Measurements from ENCODE around the gene ICAM2.

DNA sequence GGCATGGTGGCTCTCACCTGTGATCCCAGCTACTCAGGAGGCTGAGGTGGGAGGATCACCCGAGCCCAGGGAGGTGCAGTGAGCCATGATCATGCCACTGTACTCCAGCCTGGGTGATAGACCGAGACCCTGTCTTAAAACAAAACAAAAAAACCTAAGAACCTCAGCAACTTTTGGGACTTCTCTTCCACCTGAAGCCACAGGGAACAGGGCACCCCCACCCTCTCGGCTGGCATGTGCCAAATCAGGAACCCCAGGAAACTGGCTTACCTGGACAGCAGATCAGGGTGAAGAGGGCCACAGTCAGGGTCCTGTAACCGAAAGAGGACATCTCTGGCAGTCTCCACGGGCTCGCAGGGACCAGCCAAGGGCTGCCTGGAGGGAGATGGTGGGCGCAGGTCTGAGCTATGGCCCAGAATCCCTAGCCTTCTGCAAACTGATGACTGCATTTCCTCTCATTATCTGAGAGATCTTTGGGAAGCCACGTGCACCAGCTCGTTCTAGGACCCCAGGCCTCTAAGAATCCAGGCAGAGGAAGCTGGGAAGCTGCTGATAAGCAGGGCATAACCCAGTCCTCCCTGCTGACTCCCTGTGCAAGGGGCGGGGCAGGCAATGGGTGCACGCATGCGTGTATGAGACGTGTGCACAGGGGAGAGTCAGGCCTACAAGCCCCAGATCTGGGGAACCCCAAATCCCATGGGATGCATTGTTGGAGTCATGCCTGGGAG lies 13.9 kb downstream of the ICAM2 start:
- TF ChIP-seq, protein P1, sequence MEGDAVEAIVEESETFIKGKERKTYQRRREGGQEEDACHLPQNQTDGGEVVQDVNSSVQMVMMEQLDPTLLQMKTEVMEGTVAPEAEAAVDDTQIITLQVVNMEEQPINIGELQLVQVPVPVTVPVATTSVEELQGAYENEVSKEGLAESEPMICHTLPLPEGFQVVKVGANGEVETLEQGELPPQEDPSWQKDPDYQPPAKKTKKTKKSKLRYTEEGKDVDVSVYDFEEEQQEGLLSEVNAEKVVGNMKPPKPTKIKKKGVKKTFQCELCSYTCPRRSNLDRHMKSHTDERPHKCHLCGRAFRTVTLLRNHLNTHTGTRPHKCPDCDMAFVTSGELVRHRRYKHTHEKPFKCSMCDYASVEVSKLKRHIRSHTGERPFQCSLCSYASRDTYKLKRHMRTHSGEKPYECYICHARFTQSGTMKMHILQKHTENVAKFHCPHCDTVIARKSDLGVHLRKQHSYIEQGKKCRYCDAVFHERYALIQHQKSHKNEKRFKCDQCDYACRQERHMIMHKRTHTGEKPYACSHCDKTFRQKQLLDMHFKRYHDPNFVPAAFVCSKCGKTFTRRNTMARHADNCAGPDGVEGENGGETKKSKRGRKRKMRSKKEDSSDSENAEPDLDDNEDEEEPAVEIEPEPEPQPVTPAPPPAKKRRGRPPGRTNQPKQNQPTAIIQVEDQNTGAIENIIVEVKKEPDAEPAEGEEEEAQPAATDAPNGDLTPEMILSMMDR (IDR thresholded peaks at IDR 0.05; ENCODE audit: extremely low read depth in 1 of 2, insufficient read depth in 1 of 2, low read depth in 1 of 2, low read length in 2 of 2) = no peak
- TF ChIP-seq MYC (IDR thresholded peaks at IDR 0.05; ENCODE audit: low read depth, low read length) = peak; percentile 93
- peak; percentile 97 for TF ChIP-seq POLR2A (IDR thresholded peaks at IDR 0.05; ENCODE audit: low read depth, low read length)
